Ovary (tissue), 9 donors: ENCODE measurements around the gene REV3L. TPM values are rescaled to one million over a fixed set of nuclear protein-coding genes. Genes with fewer than 3 reads are reported as not detected.

Experiments used
- DNase-seq, 5 donors: peaks; one replicate each; pipeline ENCODE4 v3.0.0-alpha.2; 2019 to 2020
- H3K27ac ChIP-seq, 2 donors: fragments of 200-600 bp; one replicate each; pipeline versions ENCODE4 v1.5.1 to v1.8.0; 2019 to 2022
- H3K27me3 ChIP-seq: fragments of 200-600 bp; one replicate; pipeline ENCODE4 v1.8.0; 2022
- H3K36me3 ChIP-seq: fragments of 200-600 bp; sonication (generic); one replicate; pipeline ENCODE4 v1.5.1; 2019
- H3K4me1 ChIP-seq: one replicate; pipeline ENCODE4 v1.8.1; 2013; ENCODE audit warnings: mild to moderate bottlenecking, moderate library complexity; ENCODE audit not compliant: insufficient read depth
- H3K4me3 ChIP-seq: fragments of 200-600 bp; sonication (generic); one replicate; pipeline ENCODE4 v1.5.1; 2017
- H3K9me3 ChIP-seq, 2 donors: fragments of 200-600 bp in 1 of 2; sonication (generic) in 1 of 2; one replicate each; pipeline versions ENCODE4 v1.5.1 to v1.8.1; 2013 to 2019; ENCODE audit warnings: mild to moderate bottlenecking in 1 of 2, moderate library complexity in 1 of 2
- EP300 ChIP-seq: sonication (generic); formaldehyde crosslinking; IDR thresholded peaks from one replicate; pipeline ENCODE4 v1.6.1; 2017; ENCODE audit warnings: antibody characterized with exemption
- POLR2A ChIP-seq: fragments of 450-650 bp; IDR thresholded peaks from one replicate; pipeline ENCODE4 v1.6.1; 2017; ENCODE audit warnings: antibody characterized with exemption, mild to moderate bottlenecking, moderate library complexity
- WGBS, 3 donors: extraction: QIAGEN DNeasy Blood & Tissue Kit in 1 of 3; methylation state at CpG; one replicate each; pipeline versions ENCODE4 v1.1.5 to v1.1.7; 2013 to 2017; 5-methylcytosine and 5-hydroxymethylcytosine counted together
- intact Hi-C, 4 donors: fragments of 100-400 bp; cut with DNase I; formaldehyde crosslinking; loops; one replicate each; pipeline versions ENCODE4 v1.11.0 to v1.15.1; 2022 to 2023
- polyA plus RNA-seq, 2 donors: library from polyadenylated mRNA; stranded (reverse); fragments of 200-250 nt in 1 of 2; fragments of 350-450 nt in 1 of 2; fragmentation: Illumina TruSeq in 1 of 2; extraction: RNeasy Lipid Tissue Mini Kit (QIAGEN cat#74804) in 1 of 2; gene quantifications; one replicate each; pipeline ENCODE4 v1.2.3, GENCODE V29; 2013 to 2014
- total RNA-seq, 7 donors: library from RNA; depleted of rRNA in 2 of 7; stranded (reverse); fragments of >200 nt in 2 of 7; fragmentation: NEBNext Ultra II Directional in 3 of 7; extraction: Animal tissue kit (Norgen Biotek cat#: 25700) in 3 of 7; gene quantifications; one replicate each; pipeline versions ENCODE4 v1.1.0 to v1.2.4, GENCODE V29; 2016 to 2023
- TF ChIP-seq, protein P1 (sequence below), 3 donors: fragments of 450-650 bp in 2 of 3; fragments of 200-600 bp in 1 of 3; IDR thresholded peaks; one replicate each; pipeline versions ENCODE4 v1.5.1 to v1.8.0; 2016 to 2022; ENCODE audit warnings: antibody characterized with exemption in 3 of 3, mild to moderate bottlenecking in 1 of 3
- donor health status: DM: no; HTN: no; CAD: no; lungs with moderate emphysema.
- donor health status: DM: no; HTN: no; CAD: no.
- donor health status: Bipolar disorder and iron deficiency.
- donor health status: DM: yes; HTN: yes; CAD: no.
- donor health status: DM: no; HTN: no; CAD: no.
- donor health status: DM: yes; HTN: yes; CAD: no.

REV3L gene
- total and polyA plus RNA-seq, 9 donors, result 8.5 to 55.2 (median 31.0) TPM

DNA sequence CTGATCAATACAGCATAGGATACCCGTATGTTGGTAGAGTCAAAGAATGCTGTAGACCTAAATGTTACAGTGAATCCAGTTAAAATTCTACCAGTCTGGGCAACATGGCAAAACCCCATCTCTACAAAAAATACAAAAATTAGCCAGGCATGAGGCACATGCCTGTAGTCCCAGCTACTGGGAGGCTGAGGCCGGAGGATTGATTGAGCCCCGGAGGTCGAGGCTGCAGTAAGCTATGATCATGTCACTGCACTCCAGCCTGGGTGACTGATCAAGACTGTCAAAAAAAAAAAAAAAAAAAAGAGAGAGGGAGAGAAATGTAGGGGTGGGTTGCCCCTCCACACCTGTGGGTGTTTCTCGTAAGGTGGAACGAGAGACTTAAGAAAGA lies 228.2 kb downstream of the REV3L start:
- DNase-seq, result no peak
- Histone ChIP-seq H3K4me3 (no peak overlapping the region), H3K4me1 (peaks cover 2% of the 10 kb centered on the region), H3K36me3 (no peaks in the 10 kb centered on the region), H3K27me3 (no peaks in the 10 kb centered on the region), H3K9me3 (no peaks in the 10 kb centered on the region), H3K27ac (no peak overlapping the region)
- 76 to 87% (median 86%) methylated on average over 6 of the region's 6 CpGs for WGBS, 3 donors
- intact Hi-C loops, result loop anchor here in 1 of 4 donors (5.0 kb wide), 1 partner anchor 388 kb away; no protein-coding TSS in a partner anchor
- TF ChIP-seq, protein P1, sequence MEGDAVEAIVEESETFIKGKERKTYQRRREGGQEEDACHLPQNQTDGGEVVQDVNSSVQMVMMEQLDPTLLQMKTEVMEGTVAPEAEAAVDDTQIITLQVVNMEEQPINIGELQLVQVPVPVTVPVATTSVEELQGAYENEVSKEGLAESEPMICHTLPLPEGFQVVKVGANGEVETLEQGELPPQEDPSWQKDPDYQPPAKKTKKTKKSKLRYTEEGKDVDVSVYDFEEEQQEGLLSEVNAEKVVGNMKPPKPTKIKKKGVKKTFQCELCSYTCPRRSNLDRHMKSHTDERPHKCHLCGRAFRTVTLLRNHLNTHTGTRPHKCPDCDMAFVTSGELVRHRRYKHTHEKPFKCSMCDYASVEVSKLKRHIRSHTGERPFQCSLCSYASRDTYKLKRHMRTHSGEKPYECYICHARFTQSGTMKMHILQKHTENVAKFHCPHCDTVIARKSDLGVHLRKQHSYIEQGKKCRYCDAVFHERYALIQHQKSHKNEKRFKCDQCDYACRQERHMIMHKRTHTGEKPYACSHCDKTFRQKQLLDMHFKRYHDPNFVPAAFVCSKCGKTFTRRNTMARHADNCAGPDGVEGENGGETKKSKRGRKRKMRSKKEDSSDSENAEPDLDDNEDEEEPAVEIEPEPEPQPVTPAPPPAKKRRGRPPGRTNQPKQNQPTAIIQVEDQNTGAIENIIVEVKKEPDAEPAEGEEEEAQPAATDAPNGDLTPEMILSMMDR (IDR thresholded peaks at IDR 0.05), result no peak
- TF ChIP-seq EP300 (no peak), POLR2A (no peak)

GRCh38 chr6:111254004-111254778 lies 228.8 kb downstream of the REV3L start:
- H3K36me3 ChIP-seq, result no peaks in the 10 kb centered on the region
- no peak overlapping the region for H3K27ac ChIP-seq
- H3K9me3 ChIP-seq, result no peaks in the 10 kb centered on the region
- no peak overlapping the region for H3K4me3 ChIP-seq
- H3K27me3 ChIP-seq, result no peaks in the 10 kb centered on the region
- intact Hi-C loops, result no loop called here
- TF ChIP-seq, protein P1 (IDR thresholded peaks at IDR 0.05), result no peak
- TF ChIP-seq EP300, result no peak
- no peak for TF ChIP-seq POLR2A
- no peak for DNase-seq
- 69 to 74% (median 70%) methylated on average over 9 of the region's 9 CpGs for WGBS, 3 donors
- peaks cover 2% of the 10 kb centered on the region for H3K4me1 ChIP-seq

DNA sequence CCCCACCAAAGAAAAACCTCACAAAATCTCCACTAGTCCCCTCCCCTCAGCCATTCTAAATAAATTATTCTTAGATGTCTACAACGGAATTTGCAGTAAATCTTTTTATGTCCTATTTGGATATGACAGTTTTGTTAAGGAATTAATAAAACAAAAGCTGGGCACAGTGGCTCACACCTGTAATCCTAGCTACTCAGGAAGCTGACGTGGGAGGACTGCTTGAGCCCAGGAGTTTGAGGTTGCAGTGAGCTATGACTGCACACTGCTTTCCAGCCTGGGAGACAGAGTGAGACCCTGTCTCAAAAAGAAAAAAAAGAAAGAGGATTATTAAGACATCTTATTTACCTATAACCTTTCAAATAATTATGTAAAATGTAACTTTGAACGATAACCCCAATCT lies 230.3 kb downstream of the REV3L start:
- Histone ChIP-seq H3K27ac (no peak overlapping the region), H3K27me3 (no peaks in the 10 kb centered on the region), H3K36me3 (no peaks in the 10 kb centered on the region), H3K4me1 (no peaks in the 10 kb centered on the region), H3K4me3 (no peak overlapping the region), H3K9me3 (no peaks in the 10 kb centered on the region)
- intact Hi-C loops, result no loop called here
- WGBS, 3 donors, result 68 to 79% (median 77%) methylated on average over 3 of the region's 3 CpGs
- no peak for DNase-seq
- TF ChIP-seq EP300 (no peak), POLR2A (no peak)
- TF ChIP-seq, protein P1 (IDR thresholded peaks at IDR 0.05), result no peak

DNA sequence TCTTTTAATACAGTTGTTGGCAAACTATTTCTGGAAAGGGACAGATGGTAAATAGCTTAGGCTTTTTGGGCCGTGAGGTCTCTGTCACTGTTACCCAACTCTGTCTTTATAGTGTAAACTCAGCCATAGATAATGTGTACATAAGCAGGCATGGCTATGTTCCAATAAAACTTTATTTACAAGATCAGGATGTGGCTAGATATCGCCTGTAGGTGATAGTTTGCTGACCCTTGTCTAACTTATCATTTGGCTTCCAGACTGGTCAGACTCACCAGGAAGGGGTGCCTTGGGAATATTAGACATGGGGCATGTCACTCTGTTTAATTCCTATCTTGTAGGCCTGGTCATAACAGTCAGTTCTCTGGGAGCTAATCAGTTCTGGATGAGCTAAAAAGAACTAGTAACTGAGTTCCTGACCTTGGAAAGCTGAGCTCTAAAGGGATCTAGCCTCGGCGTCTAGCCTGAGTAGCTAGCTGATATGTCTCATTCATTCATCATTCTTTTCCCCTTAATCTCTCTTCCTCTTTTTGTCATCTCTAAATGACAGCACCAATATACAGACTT lies 232.1 kb downstream of the REV3L start:
- Histone ChIP-seq H3K4me3 (no peak overlapping the region), H3K27ac (no peak overlapping the region), H3K4me1 (no peaks in the 10 kb centered on the region), H3K27me3 (no peaks in the 10 kb centered on the region), H3K9me3 (no peaks in the 10 kb centered on the region), H3K36me3 (no peaks in the 10 kb centered on the region)
- WGBS, 3 donors, result 56 to 70% (median 64%) methylated on average over 4 of the region's 4 CpGs
- DNase-seq, result no peak
- intact Hi-C loops, result no loop called here
- TF ChIP-seq POLR2A (no peak), EP300 (no peak)
- TF ChIP-seq, protein P1 (IDR thresholded peaks at IDR 0.05), result no peak

Other genes with a start within 250 kb of the REV3L start
- 10 to 100 TPM; 14.9 to 43.0 (median 23.8) TPM for gene TRAF3IP2, start 122.7 kb upstream of the REV3L start, total RNA-seq
- 10 to 100 TPM; 19.2 to 26.0 TPM for gene TRAF3IP2, start 122.7 kb upstream of the REV3L start, polyA plus RNA-seq